GM12801 (cell line): ENCODE results near the gene CHST10.

Experiments used
- TF ChIP-seq, protein P1 (sequence below): IDR thresholded peaks from one replicate; pipeline ENCODE4 v1.5.1; 2011; ENCODE audit warnings: control low read depth; ENCODE audit not compliant: insufficient read length; ENCODE audit errors: extremely low read depth

CHST10 gene

DNA sequence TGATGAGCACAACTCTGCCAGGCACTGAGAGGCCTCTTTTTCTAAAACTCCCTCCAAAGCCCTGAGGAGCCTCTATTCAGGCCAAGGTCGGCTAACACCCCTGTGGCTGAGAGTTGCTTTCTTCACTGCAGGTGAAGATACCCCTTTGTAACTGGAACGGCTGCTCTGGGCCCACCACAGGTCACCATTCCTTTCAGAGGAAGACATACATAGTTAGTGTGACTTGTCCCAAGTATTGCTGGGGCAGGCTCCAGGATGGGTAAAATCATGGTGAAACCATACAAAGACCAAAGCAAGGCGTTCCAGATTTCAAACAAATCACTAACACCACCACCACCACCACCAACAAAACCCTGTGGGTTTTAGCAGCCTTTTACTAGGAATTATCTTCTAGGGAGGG is 36.8 kb downstream of the CHST10 start:
- TF ChIP-seq, protein P1, sequence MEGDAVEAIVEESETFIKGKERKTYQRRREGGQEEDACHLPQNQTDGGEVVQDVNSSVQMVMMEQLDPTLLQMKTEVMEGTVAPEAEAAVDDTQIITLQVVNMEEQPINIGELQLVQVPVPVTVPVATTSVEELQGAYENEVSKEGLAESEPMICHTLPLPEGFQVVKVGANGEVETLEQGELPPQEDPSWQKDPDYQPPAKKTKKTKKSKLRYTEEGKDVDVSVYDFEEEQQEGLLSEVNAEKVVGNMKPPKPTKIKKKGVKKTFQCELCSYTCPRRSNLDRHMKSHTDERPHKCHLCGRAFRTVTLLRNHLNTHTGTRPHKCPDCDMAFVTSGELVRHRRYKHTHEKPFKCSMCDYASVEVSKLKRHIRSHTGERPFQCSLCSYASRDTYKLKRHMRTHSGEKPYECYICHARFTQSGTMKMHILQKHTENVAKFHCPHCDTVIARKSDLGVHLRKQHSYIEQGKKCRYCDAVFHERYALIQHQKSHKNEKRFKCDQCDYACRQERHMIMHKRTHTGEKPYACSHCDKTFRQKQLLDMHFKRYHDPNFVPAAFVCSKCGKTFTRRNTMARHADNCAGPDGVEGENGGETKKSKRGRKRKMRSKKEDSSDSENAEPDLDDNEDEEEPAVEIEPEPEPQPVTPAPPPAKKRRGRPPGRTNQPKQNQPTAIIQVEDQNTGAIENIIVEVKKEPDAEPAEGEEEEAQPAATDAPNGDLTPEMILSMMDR = no peak

DNA sequence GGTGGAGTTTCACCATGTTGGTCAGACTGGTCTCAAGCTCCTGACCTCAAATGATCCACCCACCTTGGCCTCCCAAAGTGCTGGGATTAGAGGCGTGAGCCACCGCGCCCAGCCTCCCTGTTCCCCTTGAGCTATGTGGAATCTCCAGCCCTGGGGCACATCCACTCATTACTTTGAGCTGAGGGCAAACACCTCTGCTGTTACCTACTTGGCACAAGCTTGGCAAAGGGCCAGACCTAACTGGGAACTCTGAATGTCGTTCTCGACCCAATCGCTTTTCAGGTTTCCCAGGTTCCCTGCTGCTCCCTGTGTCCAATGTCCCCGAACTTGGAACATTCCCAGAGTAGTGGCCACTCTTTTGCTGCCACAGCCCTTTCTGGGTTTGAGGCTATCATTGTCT is 40.6 kb downstream of the CHST10 start:
- TF ChIP-seq, protein P1 = no peak

DNA sequence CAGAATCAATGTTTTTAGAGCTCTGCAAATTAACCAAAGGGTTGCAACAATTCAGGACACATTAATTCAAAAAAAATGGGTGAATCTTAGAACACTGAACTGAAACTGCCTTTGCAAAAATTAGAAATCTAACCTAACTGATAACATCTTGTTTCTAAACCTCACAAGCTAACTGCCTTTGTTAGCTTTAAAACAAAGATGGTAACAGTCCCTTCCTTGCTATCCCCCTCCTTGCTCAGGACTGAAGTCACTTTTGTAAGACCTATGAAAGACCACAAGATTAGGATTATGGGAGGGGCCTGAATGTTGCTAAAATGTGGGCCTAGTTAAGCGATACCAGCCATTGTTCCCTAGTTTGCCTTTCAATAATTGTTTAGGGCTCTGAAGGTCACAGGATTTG is 50.3 kb downstream of the CHST10 start:
- TF ChIP-seq, protein P1 = no peak

DNA sequence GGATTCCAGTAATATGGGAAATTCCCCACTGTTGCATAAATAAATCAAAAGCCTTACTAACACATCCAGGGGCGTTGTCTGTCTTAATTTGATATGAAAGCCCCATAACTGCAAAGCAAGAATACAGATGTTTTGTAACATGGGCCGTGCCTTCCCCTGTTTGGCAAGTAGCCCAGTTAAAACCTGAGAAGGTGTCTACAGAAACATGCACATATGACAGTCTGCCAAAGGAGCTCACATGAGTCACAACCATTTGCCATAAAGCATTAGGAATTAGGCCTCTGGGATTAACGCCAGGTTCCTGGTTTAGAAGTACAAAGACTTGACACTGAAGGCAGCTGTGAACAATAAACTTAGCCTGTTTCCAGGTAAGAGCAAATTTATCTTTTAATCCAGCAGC is 52.0 kb downstream of the CHST10 start:
- TF ChIP-seq, protein P1 = no peak

DNA sequence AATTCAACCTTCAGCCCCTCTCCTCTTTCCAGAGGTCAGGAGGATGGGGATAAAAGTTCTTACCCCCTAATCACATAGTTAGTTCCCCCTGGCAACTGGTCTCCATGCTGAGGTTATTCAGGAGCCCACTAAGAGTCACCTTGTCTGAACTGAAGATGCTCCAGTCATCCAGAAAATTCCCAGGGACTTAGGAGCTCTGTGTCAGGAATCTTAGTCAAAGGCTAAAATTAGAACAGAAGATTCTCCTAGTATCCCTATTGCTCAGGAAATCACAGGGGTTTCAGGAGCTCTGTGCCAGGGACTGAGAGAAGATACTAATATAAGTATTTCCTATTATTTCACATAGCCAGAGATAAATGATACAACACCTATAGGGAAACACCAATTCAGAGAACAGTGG is 57.9 kb downstream of the CHST10 start:
- TF ChIP-seq, protein P1 = no peak

DNA sequence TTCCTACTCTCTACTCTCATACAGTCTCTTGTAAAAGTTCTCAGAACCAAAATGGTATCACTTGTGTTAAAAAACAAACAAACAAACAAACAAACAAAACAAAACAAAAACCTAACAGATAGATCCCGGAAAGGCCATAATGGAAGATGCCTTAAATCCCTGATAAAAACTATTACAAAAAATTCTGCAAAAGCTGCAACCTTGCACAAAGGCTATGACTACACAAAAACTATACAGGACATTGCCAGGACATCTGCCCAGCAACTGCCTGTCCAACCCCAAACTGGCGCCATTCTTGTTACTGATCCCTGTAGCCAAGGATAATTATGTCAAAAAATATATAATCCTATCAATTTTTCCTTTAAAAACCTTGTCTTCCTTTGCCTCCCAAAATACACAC is 58.9 kb downstream of the CHST10 start:
- TF ChIP-seq, protein P1 = no peak

DNA sequence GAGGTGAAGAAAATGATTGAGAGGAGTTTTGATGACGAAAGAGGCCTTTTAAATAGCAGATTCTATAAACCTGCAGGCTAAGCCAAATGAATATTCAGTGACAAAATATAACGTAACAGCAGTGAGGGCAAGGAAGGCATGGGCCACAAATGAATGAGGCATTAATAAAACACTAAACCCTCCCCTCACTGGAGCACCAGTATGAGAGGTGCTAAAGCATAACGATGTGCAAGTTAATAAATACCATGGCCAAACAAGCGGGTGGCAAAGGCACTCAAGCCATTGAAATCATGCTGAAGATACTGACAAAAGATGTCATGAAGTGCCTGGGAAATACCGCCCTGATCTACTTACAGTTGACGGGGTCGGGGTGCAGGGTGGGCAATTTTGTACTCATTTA is 64.9 kb downstream of the CHST10 start:
- TF ChIP-seq, protein P1 = no peak

DNA sequence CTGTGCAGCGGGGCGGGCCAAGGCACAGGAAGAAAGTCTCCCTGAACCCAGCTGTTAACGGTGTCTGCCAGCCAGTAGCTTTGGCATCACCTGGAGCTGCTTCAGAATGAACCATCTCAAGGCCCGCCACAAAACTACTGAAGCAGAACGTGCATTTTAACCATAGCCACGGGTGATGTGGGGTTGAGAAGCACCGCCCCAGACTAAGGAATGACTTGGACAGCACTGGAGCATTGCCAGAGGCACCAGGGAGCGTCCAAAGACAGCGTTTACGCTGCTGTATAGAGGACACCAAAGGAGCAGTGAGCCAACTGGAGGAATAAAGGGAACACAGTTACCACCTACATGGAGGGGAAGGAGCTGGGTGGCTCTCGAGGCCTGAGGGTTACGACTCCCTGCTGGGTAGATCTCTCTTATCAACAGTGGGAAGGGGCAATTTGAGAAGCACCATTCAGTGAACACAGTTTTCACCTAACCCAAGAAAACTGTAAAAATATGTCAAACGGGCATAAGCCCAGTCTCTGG is 66.7 kb downstream of the CHST10 start:
- TF ChIP-seq, protein P1 = no peak
